Calu3 (cell line): ENCODE results near the gene FFAR4. TPM values are rescaled to one million over a fixed set of nuclear protein-coding genes. Genes with fewer than 3 reads are reported as not detected.

Experiments
- BruUV-seq: library from RNA; stranded (reverse); fragments of 400-500 nt; replicated peaks from 2 replicates; lab custom pipeline; 2021; lab: Mats Ljungman, UMichigan
- CTCF ChIA-PET: fragments of 300-600 bp; sonication (Branson Sonifier 250); formaldehyde crosslinking; loops from one replicate; lab custom pipeline; 2022; ENCODE audit warnings: antibody characterized with exemption; lab: Charles Lee
- DNase-seq: peaks from one replicate; pipeline ENCODE4 v3.0.0; 2022
- H3K27ac Mint-ChIP-seq: one replicate; pipeline ENCODE4 v1.8.0; 2022; ENCODE audit warnings: mixed read lengths; ENCODE audit not compliant: unreplicated experiment
- H3K27me3 Mint-ChIP-seq: one replicate; pipeline ENCODE4 v1.8.0; 2022; ENCODE audit warnings: mixed read lengths; ENCODE audit not compliant: unreplicated experiment
- H3K36me3 Mint-ChIP-seq: one replicate; pipeline ENCODE4 v1.8.0; 2022; ENCODE audit warnings: mild to moderate bottlenecking, moderate library complexity, mixed read lengths; ENCODE audit not compliant: insufficient read depth, unreplicated experiment
- H3K4me1 Mint-ChIP-seq: one replicate; pipeline ENCODE4 v1.8.0; 2022; ENCODE audit warnings: mild to moderate bottlenecking, low read depth, mixed read lengths; ENCODE audit not compliant: unreplicated experiment
- H3K4me3 Mint-ChIP-seq: one replicate; pipeline ENCODE4 v1.8.0; 2022; ENCODE audit warnings: mild to moderate bottlenecking, low read depth, moderate library complexity, mixed read lengths; ENCODE audit not compliant: unreplicated experiment
- H3K9me3 Mint-ChIP-seq: one replicate; pipeline ENCODE4 v1.8.0; 2022; ENCODE audit warnings: low read depth, mixed read lengths; ENCODE audit not compliant: unreplicated experiment
- intact Hi-C: fragments of 100-400 bp; cut with micrococcal nuclease; formaldehyde crosslinking; loops from one replicate; pipeline ENCODE4 v1.10.0; 2022; ENCODE audit not compliant: unreplicated experiment
- total RNA-seq: library from RNA; stranded (reverse); gene quantifications from 2 replicates; pipeline ENCODE4 v1.2.3, GENCODE V29; 2022
- TF ChIP-seq, protein P1 (sequence below): fragments of 200-600 bp; IDR thresholded peaks from one replicate; pipeline ENCODE4 v1.8.0; 2022; ENCODE audit warnings: antibody characterized with exemption; ENCODE audit not compliant: unreplicated experiment

The FFAR4 gene
- total RNA-seq, 1 experiment from 2014 or later: 0.97 TPM

GRCh38 chr10:93584445-93584844 is 18.0 kb downstream of the FFAR4 start:
- TF ChIP-seq, protein P1, sequence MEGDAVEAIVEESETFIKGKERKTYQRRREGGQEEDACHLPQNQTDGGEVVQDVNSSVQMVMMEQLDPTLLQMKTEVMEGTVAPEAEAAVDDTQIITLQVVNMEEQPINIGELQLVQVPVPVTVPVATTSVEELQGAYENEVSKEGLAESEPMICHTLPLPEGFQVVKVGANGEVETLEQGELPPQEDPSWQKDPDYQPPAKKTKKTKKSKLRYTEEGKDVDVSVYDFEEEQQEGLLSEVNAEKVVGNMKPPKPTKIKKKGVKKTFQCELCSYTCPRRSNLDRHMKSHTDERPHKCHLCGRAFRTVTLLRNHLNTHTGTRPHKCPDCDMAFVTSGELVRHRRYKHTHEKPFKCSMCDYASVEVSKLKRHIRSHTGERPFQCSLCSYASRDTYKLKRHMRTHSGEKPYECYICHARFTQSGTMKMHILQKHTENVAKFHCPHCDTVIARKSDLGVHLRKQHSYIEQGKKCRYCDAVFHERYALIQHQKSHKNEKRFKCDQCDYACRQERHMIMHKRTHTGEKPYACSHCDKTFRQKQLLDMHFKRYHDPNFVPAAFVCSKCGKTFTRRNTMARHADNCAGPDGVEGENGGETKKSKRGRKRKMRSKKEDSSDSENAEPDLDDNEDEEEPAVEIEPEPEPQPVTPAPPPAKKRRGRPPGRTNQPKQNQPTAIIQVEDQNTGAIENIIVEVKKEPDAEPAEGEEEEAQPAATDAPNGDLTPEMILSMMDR: no peak
- Mint-ChIP-seq H3K36me3 (no peaks in the 10 kb centered on the region), H3K9me3 (peaks cover under 1% of the 10 kb centered on the region), H3K27me3 (no peaks in the 10 kb centered on the region), H3K4me3 (no peak overlapping the region), H3K27ac (no peak overlapping the region), H3K4me1 (peaks cover 13% of the 10 kb centered on the region)
- intact Hi-C loops: no loop called here
- CTCF ChIA-PET: no interaction called here
- no peak for DNase-seq
- no TSS peak for BruUV-seq

- intact Hi-C loops: no loop called here
These were observed 23.4 kb downstream of the FFAR4 start for GRCh38 chr10:93589648-93590562.

DNA sequence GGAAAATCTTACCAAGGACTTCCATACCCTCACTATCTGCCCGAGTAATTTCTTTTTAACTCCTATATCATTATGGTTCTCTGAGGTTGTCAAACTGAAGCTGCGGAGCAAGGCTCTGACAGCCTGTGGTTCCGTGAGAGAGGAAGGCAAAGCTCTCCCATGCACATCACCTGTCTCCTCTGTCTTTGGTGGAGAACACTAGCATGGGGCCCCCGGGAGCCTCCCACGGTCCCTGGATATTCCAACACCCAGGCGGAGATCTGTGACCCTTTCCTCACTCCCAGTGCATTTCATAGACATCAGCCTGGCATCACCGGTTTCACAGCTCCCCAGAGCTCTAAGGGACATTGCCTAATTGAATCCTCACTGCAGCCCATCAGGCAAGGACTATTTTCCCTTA is 24.2 kb downstream of the FFAR4 start:
- Mint-ChIP-seq H3K4me1 (peaks cover 12% of the 10 kb centered on the region), H3K36me3 (no peaks in the 10 kb centered on the region), H3K27ac (no peak overlapping the region), H3K4me3 (no peak overlapping the region), H3K27me3 (no peaks in the 10 kb centered on the region), H3K9me3 (no peaks in the 10 kb centered on the region)
- no TSS peak for BruUV-seq
- no peak for DNase-seq
- TF ChIP-seq, protein P1: no peak
- intact Hi-C loops: no loop called here
- CTCF ChIA-PET: no interaction called here

More at GRCh38 chr10:93589648-93590562, 23.4 kb downstream of the FFAR4 start:
- H3K27ac Mint-ChIP-seq: no peak overlapping the region
- H3K27me3 Mint-ChIP-seq: no peaks in the 10 kb centered on the region
- H3K36me3 Mint-ChIP-seq: no peaks in the 10 kb centered on the region
- peaks cover 12% of the 10 kb centered on the region for H3K4me1 Mint-ChIP-seq
- no peak overlapping the region for H3K4me3 Mint-ChIP-seq
- DNase-seq: no peak
- TF ChIP-seq, protein P1: no peak
- BruUV-seq: no TSS peak
- no peaks in the 10 kb centered on the region for H3K9me3 Mint-ChIP-seq
- CTCF ChIA-PET: no interaction called here

DNA sequence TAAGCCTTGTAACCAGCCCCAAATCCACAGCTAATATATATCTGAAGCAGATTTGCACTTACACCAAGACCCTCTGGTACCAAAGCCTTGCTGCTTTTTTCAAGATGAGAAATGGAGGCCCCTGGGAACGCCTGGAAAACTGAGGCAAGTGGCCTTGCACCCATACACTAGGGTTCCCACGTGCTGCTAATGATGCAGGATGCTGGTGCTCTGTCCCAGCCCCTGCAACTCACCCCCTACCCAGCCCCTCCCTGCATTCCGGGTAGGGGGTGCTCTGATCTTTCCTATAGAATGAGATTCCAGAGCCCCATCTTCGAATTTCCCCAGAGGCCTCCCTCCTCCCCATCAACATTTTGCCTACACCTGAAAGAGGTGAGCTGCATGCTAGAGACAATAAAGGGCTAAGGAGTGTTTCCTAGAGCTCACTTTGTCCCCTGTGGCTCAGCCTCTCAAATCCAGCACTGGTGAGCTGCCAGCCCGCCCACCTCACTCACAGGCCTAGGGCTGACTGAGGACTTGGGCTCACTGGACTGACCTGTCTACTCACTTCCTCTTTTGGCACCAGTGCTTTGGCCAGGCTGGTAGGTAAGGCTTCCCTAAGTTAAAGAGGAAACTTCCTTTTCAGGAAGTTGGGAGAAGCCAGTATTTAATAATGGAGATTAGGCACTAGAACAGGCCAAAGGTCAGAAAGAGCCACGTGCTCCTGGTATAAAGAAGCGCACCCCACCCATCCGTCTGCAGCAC is 24.8 kb downstream of the FFAR4 start:
- Mint-ChIP-seq H3K9me3 (no peaks in the 10 kb centered on the region), H3K36me3 (no peaks in the 10 kb centered on the region), H3K4me3 (no peak overlapping the region), H3K27ac (no peak overlapping the region), H3K4me1 (peaks cover 12% of the 10 kb centered on the region), H3K27me3 (no peaks in the 10 kb centered on the region)
- TF ChIP-seq, protein P1: no peak
- CTCF ChIA-PET: no interaction called here
- no TSS peak for BruUV-seq
- no peak for DNase-seq
- intact Hi-C loops: no loop called here
